Neural cell (in vitro differentiated cells): ENCODE data around the gene UBE2I. TPM values are rescaled to one million over a fixed set of nuclear protein-coding genes. Genes with fewer than 3 reads are reported as not detected.

Experiments
- H2AFZ ChIP-seq: fragments of 200-600, 300-800 bp; sonication (generic), shearing (Covaris generic); 2 replicates; pipeline ENCODE4 v1.6.0; 2014; ENCODE audit warnings: low read depth, mild to moderate bottlenecking, antibody characterized with exemption, low read length, moderate library complexity
- H3F3A ChIP-seq: fragments of 200-600 bp; shearing (Covaris generic); 2 replicates; pipeline ENCODE4 v1.6.1; 2016; ENCODE audit warnings: mild to moderate bottlenecking, moderate library complexity, mixed read lengths, antibody characterized with exemption, low read length; ENCODE audit not compliant: insufficient read depth, poor library complexity, severe bottlenecking
- H3K27ac ChIP-seq: fragments of 200-600, 300-800 bp; sonication (generic), shearing (Covaris generic); 2 replicates; pipeline ENCODE4 v1.5.1; 2014; ENCODE audit warnings: mild to moderate bottlenecking, low read length, moderate library complexity
- H3K27me3 ChIP-seq: fragments of 300-800, 200-600 bp; sonication (generic), shearing (Covaris generic); 2 replicates; pipeline ENCODE4 v1.6.0; 2014; ENCODE audit warnings: mild to moderate bottlenecking, low read depth, low read length, moderate library complexity; ENCODE audit not compliant: insufficient read depth
- H3K36me3 ChIP-seq: fragments of 300-800, 200-600 bp; sonication (generic), shearing (Covaris generic); 2 replicates; pipeline ENCODE4 v1.5.1; 2014; ENCODE audit warnings: mild to moderate bottlenecking, antibody characterized with exemption, low read length, moderate library complexity; ENCODE audit not compliant: insufficient read depth
- H3K4me2 ChIP-seq: fragments of 300-800, 200-600 bp; sonication (generic), shearing (Covaris generic); 2 replicates; pipeline ENCODE4 v1.6.0; 2014; ENCODE audit warnings: mild to moderate bottlenecking, low read length
- H3K4me3 ChIP-seq: fragments of 300-800, 200-600 bp; sonication (generic), shearing (Covaris generic); 2 replicates; pipeline ENCODE4 v1.5.1; 2014; ENCODE audit warnings: mild to moderate bottlenecking, low read length, moderate library complexity
- H3K79me2 ChIP-seq: fragments of 200-600 bp; shearing (Covaris generic); replicated peaks from 2 replicates; pipeline ENCODE4 v1.6.0; 2014; ENCODE audit warnings: mild to moderate bottlenecking, low read length, moderate library complexity; ENCODE audit not compliant: insufficient read depth
- H3K9ac ChIP-seq: fragments of 300-800, 200-600 bp; sonication (generic), shearing (Covaris generic); 2 replicates; pipeline ENCODE4 v1.6.1; 2016; ENCODE audit warnings: mild to moderate bottlenecking, low read length, mixed read lengths
- H3K9me2 ChIP-seq: fragments of 200-600 bp; shearing (Covaris generic); 2 replicates; pipeline ENCODE4 v1.6.1; 2016; ENCODE audit warnings: mild to moderate bottlenecking, low read length, mixed read lengths; ENCODE audit not compliant: insufficient read depth
- H3K9me3 ChIP-seq: fragments of 200-600, 300-800 bp; sonication (generic), shearing (Covaris generic); 2 replicates; pipeline ENCODE4 v1.6.1; 2016; ENCODE audit warnings: mild to moderate bottlenecking, mixed run types, low read length, moderate library complexity, mixed read lengths
- H4K20me1 ChIP-seq: fragments of 200-600 bp; shearing (Covaris generic); 2 replicates; pipeline ENCODE4 v1.6.1; 2016; ENCODE audit warnings: mild to moderate bottlenecking, mixed run types; ENCODE audit not compliant: insufficient read depth
- EP300 ChIP-seq: fragments of 450-650 bp; conservative IDR thresholded peaks from 2 replicates; pipeline ENCODE4 v1.6.1; 2014; ENCODE audit warnings: antibody characterized with exemption, mild to moderate bottlenecking, moderate library complexity; ENCODE audit not compliant: poor library complexity, severe bottlenecking
- EZH2 ChIP-seq: fragments of 200-600, 300-800 bp; shearing (Covaris generic), sonication (generic); IDR thresholded peaks from 2 replicates; pipeline ENCODE4 v1.6.1; 2014; ENCODE audit warnings: antibody characterized with exemption, low read length, borderline replicate concordance, mild to moderate bottlenecking; ENCODE audit not compliant: insufficient read depth, poor library complexity, severe bottlenecking
- MXI1 ChIP-seq: fragments of 450-650 bp; conservative IDR thresholded peaks from 2 replicates; pipeline ENCODE4 v1.6.1; 2014; ENCODE audit warnings: antibody characterized with exemption, mild to moderate bottlenecking; ENCODE audit not compliant: poor library complexity, severe bottlenecking
- POLR2AphosphoS5 ChIP-seq: IDR thresholded peaks from 2 replicates; pipeline ENCODE4 v1.6.1; 2012
- RAD21 ChIP-seq: fragments of 450-650 bp; conservative IDR thresholded peaks from 2 replicates; pipeline ENCODE4 v1.6.1; 2014; ENCODE audit warnings: antibody characterized with exemption, mild to moderate bottlenecking, moderate library complexity
- SMC3 ChIP-seq: fragments of 450-650 bp; conservative IDR thresholded peaks from 2 replicates; pipeline ENCODE4 v1.6.1; 2014; ENCODE audit warnings: antibody characterized with exemption, mild to moderate bottlenecking, moderate library complexity; ENCODE audit not compliant: poor library complexity
- TAF1 ChIP-seq: IDR thresholded peaks from 2 replicates; pipeline ENCODE4 v1.6.1; 2012; ENCODE audit warnings: low read depth
- polyA plus RNA-seq: library from polyadenylated mRNA; depleted of rRNA; stranded (reverse); fragments of >200 nt; gene quantifications from 2 replicates; pipeline ENCODE4 v1.2.3, GENCODE V29; 2014
- TF ChIP-seq, protein P1 (sequence below): fragments of 450-650 bp; IDR thresholded peaks from 2 replicates; pipeline ENCODE4 v1.5.1; 2014; ENCODE audit warnings: antibody characterized with exemption, mild to moderate bottlenecking, moderate library complexity; ENCODE audit not compliant: poor library complexity, severe bottlenecking
- TF ChIP-seq, protein P2 (sequence below): IDR thresholded peaks from 2 replicates; pipeline ENCODE4 v1.6.1; 2012; ENCODE audit warnings: borderline replicate concordance

The UBE2I gene
- polyA plus RNA-seq, 1 donor from 2014 or later, result 111 TPM

DNA sequence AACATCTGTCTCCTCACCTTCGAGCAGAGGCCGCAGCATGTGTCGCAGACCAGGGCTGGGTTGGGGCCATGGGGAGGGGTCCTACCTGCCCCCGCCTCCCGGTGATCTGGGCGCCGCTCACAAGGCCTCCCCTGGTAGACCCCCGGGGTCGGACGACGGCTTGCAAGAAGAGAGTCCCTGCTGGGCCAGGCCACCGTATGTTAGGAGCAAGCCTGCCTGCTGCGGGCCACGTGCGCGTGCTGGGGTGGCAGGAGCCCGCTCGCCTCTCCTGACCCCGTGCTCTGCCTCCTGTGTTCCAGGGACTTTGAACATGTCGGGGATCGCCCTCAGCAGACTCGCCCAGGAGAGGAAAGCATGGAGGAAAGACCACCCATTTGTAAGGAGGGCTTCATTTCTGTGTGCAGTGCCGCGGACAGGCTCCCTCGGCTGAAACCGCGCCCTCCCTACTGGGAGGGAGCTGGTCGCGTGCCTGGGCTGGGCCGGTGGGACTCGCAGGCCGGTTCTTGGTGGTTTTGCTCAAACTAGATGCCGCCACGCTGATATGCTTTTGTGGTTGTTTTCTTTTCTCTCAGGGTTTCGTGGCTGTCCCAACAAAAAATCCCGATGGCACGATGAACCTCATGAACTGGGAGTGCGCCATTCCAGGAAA lies 4.4 kb downstream of the UBE2I start:
- peaks cover 65% of the 10 kb centered on the region for H3K79me2 ChIP-seq
- H3K4me2 ChIP-seq, result no peak overlapping the region
- H4K20me1 ChIP-seq, result peaks cover 58% of the 10 kb centered on the region
- no peaks in the 10 kb centered on the region for H3K27me3 ChIP-seq
- H3K27ac ChIP-seq, result no peak overlapping the region
- H3K9ac ChIP-seq, result no peak overlapping the region
- TF ChIP-seq, protein P1, sequence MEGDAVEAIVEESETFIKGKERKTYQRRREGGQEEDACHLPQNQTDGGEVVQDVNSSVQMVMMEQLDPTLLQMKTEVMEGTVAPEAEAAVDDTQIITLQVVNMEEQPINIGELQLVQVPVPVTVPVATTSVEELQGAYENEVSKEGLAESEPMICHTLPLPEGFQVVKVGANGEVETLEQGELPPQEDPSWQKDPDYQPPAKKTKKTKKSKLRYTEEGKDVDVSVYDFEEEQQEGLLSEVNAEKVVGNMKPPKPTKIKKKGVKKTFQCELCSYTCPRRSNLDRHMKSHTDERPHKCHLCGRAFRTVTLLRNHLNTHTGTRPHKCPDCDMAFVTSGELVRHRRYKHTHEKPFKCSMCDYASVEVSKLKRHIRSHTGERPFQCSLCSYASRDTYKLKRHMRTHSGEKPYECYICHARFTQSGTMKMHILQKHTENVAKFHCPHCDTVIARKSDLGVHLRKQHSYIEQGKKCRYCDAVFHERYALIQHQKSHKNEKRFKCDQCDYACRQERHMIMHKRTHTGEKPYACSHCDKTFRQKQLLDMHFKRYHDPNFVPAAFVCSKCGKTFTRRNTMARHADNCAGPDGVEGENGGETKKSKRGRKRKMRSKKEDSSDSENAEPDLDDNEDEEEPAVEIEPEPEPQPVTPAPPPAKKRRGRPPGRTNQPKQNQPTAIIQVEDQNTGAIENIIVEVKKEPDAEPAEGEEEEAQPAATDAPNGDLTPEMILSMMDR, result no peak
- TF ChIP-seq RAD21 (no peak), TAF1 (no peak), MXI1 (no peak), SMC3 (no peak), EP300 (no peak), EZH2 (no peak), POLR2AphosphoS5 (no peak)
- TF ChIP-seq, protein P2, sequence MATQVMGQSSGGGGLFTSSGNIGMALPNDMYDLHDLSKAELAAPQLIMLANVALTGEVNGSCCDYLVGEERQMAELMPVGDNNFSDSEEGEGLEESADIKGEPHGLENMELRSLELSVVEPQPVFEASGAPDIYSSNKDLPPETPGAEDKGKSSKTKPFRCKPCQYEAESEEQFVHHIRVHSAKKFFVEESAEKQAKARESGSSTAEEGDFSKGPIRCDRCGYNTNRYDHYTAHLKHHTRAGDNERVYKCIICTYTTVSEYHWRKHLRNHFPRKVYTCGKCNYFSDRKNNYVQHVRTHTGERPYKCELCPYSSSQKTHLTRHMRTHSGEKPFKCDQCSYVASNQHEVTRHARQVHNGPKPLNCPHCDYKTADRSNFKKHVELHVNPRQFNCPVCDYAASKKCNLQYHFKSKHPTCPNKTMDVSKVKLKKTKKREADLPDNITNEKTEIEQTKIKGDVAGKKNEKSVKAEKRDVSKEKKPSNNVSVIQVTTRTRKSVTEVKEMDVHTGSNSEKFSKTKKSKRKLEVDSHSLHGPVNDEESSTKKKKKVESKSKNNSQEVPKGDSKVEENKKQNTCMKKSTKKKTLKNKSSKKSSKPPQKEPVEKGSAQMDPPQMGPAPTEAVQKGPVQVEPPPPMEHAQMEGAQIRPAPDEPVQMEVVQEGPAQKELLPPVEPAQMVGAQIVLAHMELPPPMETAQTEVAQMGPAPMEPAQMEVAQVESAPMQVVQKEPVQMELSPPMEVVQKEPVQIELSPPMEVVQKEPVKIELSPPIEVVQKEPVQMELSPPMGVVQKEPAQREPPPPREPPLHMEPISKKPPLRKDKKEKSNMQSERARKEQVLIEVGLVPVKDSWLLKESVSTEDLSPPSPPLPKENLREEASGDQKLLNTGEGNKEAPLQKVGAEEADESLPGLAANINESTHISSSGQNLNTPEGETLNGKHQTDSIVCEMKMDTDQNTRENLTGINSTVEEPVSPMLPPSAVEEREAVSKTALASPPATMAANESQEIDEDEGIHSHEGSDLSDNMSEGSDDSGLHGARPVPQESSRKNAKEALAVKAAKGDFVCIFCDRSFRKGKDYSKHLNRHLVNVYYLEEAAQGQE, result no peak
- H3K9me3 ChIP-seq, result no peaks in the 10 kb centered on the region
- no peaks in the 10 kb centered on the region for H3K36me3 ChIP-seq
- no peak overlapping the region for H3K4me3 ChIP-seq
- no peaks in the 10 kb centered on the region for H3K9me2 ChIP-seq
- H2AFZ ChIP-seq, result no peak overlapping the region
- H3F3A ChIP-seq, result no peaks in the 10 kb centered on the region

DNA sequence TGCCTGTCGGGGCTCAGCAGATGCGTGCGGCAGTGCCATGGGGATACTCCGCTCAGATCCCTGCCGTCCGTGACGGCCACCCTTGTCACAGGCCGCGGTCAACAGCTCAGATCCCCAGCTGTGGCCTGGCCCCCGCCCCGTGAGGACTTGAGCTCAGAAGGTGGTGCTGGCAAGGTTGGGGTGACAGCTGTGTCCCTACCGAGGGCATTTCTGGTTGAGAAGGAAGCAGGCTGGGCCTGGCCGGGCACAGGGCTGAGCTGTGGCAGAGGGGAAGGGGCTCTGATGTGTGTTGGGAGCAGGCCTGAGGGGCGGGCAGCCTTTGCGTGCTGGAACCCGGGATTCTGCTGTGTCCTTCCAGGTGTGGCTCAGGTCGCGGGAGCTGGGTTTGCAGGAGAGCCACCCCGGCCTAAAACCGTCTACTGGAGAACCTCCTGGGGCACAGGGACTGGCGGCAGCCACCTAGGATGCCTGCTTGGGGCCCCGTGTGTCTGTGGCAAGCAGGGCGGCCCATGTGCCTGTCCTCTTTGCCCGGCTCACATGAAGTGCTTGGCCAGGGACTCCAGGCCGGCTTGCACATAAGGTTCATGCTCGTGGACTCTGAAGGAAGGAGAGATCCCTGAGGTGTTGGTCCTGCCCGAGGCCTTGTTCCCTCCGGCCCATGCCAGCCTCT lies 5.1 kb downstream of the UBE2I start:
- Histone ChIP-seq H3K27me3 (no peaks in the 10 kb centered on the region), H3K4me3 (no peak overlapping the region), H3K9me2 (no peaks in the 10 kb centered on the region), H3K27ac (no peak overlapping the region), H3K9me3 (no peaks in the 10 kb centered on the region), H3K9ac (no peak overlapping the region), H3K79me2 (peaks cover 65% of the 10 kb centered on the region), H4K20me1 (peaks cover 58% of the 10 kb centered on the region), H3K4me2 (no peak overlapping the region), H3F3A (no peaks in the 10 kb centered on the region), H3K36me3 (no peaks in the 10 kb centered on the region), H2AFZ (no peak overlapping the region)
- no peak for TF ChIP-seq EZH2
- no peak for TF ChIP-seq SMC3
- no peak for TF ChIP-seq RAD21
- no peak for TF ChIP-seq MXI1
- TF ChIP-seq POLR2AphosphoS5, result no peak
- TF ChIP-seq EP300, result no peak
- no peak for TF ChIP-seq TAF1
- TF ChIP-seq, protein P1, result no peak
- TF ChIP-seq, protein P2, result no peak
